HG02571 (cell line): ENCODE measurements around the gene AMBN.
"Not testable (repeated sequence)": the region's sequence is repeated elsewhere in the genome, so short reads cannot be mapped to it uniquely, and the experiment has no call there.

Experiments used
- ATAC-seq: cut with Tn5 transposase; IDR thresholded peaks from one replicate; pipeline ENCODE4 v1.9.1; 2021; ENCODE audit warnings: mild to moderate bottlenecking, moderate library complexity; ENCODE audit not compliant: unreplicated experiment

AMBN gene

DNA sequence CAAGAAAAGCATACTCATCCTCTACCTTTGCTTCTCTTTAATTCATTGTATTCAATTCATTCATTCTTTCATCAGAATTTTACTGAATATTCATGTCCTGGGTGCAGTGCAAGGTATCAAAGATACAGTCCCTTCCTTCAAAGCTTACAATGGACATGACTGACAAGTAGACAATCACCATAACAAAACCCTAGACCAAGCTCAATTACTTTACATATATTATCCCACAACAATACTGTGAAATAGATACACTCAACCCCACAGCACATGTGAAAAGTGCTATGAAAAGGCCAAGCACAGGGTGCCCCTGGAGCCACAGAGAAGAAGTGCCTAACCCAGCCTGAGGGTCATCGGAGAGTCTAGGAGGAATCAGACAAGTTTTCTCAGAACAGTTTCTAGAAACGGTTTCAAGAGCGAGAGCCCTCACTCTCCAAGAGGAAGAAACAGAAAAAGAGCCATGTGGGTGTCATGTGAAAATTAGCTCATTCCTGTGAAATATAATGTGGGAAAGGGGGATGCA, 15.3 kb downstream of the AMBN start:
- no peak for ATAC-seq

GRCh38 chr4:70608324-70608723, 16.3 kb downstream of the AMBN start:
- no peak for ATAC-seq

DNA sequence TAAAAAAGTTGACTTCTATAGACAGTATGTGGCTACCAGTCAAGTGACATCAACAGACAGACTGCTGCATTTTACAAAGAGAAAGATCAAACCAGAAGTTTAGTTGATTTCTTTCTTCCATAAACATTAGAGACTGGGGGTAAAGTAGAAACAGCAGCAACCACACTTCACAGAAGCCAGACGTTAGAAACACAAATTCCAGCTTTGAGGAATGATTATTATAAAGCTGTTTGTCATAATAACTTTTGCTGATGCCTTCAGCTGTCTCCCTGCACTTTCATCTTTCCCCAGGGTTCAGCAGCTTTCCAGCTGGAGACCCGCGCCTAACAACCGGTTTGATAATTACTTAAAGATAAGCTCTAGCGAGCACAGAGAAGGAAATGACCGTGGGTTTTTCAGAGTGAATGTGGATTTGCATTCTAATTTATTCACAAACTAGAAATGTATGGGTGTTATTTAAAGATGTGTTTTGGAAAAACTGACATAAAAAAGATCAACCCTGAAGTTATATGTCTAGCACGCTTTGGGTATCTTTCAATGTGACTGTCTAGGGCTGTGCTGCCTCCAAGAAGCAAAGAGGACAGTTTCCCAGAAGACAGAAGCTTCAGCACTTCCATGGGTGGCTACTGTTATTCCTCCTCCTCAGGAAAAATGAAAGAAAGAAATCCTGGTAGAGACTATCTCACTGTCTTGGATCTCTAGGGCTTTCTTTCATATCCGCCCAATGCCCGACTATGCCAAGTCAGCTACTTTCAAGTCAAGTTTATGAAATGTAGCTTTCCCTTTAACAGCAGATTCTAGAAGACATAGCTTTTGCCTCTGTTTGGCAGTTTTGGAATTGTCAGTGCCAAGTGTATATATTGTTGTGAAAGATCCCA, 21.5 kb downstream of the AMBN start:
- ATAC-seq = no peak

- ATAC-seq = no peak
These were observed 22.1 kb downstream of the AMBN start for GRCh38 chr4:70614184-70614555.

GRCh38 chr4:70619288-70619687, 27.2 kb downstream of the AMBN start:
- no peak for ATAC-seq

DNA sequence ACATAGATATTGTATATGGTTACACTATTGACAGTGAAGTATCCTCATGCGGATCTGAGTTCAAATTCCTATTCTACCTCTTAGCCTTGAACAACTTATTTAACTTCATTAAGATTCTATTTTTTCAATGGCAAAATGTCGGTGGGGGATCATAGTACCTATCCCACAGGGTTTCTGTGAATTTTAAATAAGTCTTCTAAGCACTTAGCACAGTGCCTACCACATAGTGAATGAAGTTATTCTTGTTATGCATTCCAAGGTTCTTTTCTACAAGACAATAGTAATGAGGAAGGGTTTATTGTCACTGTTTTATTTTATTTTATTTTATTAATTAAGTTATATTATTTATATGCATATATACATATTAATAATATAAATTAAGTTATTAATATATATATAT, 27.7 kb downstream of the AMBN start:
- no peak for ATAC-seq

- no peak for ATAC-seq
These were observed 31.3 kb downstream of the AMBN start for GRCh38 chr4:70623323-70623722.

- ATAC-seq = no peak
These were observed 32.3 kb downstream of the AMBN start for GRCh38 chr4:70624226-70624793.

DNA sequence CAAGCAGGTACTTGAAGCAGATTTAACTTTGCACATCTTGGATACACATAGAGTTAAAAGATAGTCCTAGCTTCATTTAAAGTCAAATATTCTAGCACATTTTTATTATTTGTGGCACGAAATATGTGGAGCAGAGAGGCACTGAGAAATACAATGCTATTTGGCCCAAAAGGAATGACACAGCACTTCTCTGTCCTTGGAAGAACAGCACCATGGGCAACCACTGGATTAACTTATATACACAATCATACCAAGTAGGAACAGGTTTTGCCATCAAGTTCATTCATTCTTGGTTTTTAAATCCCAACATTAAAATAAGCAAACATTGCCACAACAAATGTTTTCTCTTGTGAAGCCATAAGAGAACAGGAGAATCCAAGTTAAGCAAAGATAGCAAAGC, 35.6 kb downstream of the AMBN start:
- no peak for ATAC-seq

DNA sequence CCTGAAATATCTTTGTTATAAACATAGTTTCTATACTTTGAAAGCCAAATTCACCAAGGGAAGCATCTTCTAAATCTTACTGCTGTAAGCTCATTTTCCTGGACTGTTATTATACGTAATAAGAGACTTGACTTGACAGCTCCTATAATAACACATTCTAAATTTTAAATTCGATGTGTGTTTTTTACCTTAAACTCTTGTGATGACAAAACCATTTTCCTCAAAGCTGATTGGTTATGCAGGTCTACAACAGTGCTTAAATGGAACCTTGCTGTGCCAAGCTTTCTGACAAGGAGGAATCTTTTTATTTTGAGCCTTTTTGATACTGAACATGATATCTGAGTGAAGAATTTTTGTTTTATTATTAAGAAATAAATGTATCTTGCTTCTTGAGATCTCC, 36.4 kb downstream of the AMBN start, which contains the start of gene ENAM:
TSS of gene ENAM (plus strand) at position 301 of the 400 bp plus-strand sequence. CDS start 757 bp downstream, outside the sequence.
- ATAC-seq = no peak

DNA sequence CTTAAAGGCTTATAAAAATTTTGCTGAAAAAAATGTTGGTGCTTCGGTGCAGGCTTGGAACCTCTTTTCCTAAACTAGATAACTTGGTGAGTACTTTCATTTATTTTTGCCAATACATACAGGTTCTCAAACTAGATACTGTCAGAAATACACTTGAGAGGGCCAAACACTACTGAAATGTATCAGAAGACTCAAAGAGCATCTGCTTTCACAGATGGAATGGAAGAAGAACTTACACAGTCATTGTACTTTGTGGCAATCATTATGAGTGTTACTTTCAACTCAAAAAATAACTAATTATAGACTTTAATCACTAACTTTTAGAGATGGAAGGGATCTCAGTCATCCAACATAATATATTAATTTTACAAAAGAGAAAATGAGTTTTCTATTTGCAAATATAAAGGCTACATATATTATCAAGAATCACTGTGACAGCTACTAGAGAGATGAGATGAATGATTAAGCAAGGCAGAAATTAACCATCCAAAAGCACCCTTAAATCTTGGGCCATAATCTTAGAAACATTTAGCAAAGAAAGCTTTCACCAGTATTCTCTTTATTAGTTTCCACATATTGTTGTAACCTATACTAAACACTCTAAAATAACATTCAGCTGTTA, 37.5 kb downstream of the AMBN start:
- peak; percentile 75 for ATAC-seq

DNA sequence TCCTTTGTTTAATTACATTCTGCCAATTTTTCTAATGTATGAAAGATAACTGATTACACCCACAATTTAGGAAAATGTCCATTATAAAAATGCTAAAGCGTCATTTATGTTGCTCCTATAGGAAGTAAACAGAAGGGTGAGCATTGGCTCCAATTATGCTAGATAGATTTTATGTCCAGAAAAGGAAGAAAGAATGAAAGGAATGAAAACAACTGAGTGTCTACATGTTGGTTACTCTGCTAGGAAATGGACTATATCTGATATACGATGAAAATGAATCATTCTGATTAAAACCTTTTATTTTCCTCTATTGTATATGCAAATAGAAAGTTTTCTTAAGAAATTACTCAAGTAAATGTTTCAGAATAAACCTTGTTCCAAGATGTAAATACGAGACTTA, 38.1 kb downstream of the AMBN start:
- ATAC-seq = no peak

- no peak for ATAC-seq
These were observed 40.0 kb downstream of the AMBN start for GRCh38 chr4:70632028-70632427.

DNA sequence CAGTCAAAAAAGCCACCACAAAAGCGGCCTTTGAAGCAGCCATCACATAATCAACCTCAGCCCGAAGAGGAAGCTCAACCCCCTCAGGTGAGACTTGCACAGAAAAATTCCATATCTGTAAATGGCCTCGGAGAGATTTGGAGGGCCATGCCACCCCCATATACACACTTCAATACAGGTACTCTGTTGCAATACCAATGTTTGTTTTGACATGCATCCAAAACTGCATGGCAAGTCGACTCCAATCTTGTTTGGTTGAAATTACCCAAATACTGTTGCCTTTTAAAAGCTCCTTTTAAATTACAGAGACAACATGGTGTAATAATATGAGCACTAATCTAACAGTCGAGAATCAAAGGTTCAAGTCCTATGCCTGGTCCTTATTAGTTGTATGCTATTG, 42.4 kb downstream of the AMBN start:
- ATAC-seq = no peak

GRCh38 chr4:70637239-70637913, 45.3 kb downstream of the AMBN start:
- ATAC-seq = no peak

DNA sequence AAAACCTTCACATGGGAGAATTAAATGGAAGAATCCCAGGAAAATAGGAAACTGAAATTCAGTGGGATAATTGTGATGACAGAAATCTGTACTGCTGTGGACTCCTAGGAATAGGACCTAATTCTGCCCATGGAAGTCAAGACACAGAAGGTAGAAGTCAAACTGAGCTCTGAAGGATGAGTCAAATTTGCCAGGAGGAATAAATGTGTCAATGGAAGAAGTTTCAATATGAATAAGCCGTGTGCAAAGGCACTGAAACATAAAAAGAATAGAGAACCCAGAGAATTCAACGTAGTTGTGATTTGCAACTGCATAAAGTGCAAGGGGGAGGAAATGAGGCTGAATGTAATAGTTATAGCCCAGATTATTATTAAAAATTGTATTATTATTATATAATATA, 48.1 kb downstream of the AMBN start:
- peak; percentile 72 for ATAC-seq

DNA sequence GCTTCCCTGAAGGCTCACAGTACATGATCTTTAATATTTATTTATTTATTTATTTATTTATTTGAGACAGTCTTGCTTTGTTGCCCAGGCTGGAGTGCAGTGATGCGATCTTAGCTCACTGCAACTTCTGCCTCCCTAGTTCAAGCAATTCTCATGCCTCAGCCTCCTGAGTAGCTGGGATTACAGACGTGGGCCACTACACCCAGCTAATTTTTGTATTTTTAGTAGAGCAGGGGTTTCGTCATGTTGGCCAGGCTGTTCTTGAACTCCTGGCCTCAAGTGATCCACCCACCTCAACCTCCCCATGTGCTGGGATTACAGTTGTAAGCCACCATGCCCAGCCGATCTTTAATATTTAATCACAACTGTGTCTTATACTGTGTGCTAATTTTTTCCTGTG, 58.7 kb downstream of the AMBN start:
- ATAC-seq = not testable (repeated sequence)

GRCh38 chr4:70651864-70652506, 59.9 kb downstream of the AMBN start:
- no peak for ATAC-seq

DNA sequence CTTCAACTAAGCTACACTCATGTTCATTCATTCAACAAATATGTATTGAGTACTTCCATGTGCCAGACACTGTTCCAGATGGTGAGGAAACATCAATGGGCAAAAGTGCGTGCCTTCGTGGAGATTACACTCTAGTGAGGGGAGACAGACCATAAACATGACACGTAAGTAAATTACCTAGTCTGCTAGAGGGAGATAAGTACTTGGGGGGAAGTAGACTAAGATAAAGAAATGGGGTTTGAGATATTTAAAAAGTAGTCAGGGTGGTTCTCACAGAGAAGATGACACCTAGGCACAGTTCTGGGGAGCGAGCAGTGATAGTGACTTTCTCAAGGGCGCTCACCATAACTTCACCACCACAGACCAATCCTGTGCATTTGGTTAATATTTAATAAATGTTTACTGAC, 62.6 kb downstream of the AMBN start:
- no peak for ATAC-seq
